Common myeloid progenitor, CD34-positive (primary cell): ENCODE results near the gene MYL6.

ENCODE experiments used
- CTCF ChIA-PET: fragments of 350-600 bp; sonication (Branson Sonifier 250); formaldehyde crosslinking; loops from one replicate; lab custom pipeline; 2021; ENCODE audit warnings: antibody characterized with exemption; lab: Charles Lee
- POLR2A ChIA-PET: fragments of 350-600 bp; sonication (Branson Sonifier 250); formaldehyde crosslinking; loops from one replicate; lab custom pipeline; 2021; ENCODE audit warnings: antibody characterized with exemption; lab: Charles Lee
- DNase-seq, 3 donors: peaks; one replicate each; pipeline versions ENCODE4 v3.0.0 to v3.0.0-alpha.2; 2013
- H3K27ac ChIP-seq, 2 experiments: 1 replicate in 1 of 2; 2 replicates in 1 of 2; pipeline ENCODE4 v1.7.0; 2013; ENCODE audit warnings: inconsistent platforms in 2 of 2, low read length in 2 of 2, mild to moderate bottlenecking in 2 of 2, low read depth in 1 of 2, moderate library complexity in 1 of 2; ENCODE audit not compliant: severe bottlenecking in 2 of 2, insufficient read depth in 1 of 2, poor library complexity in 1 of 2
- H3K27me3 ChIP-seq, 5 experiments: replicated peaks in 2 of 5; 1 replicate in 3 of 5; 2 replicates in 2 of 5; pipeline versions ENCODE4 v1.6.1 to v1.7.0; 2013; ENCODE audit warnings: low read length in 4 of 5, mild to moderate bottlenecking in 2 of 5, moderate library complexity in 2 of 5, inconsistent platforms in 1 of 5; ENCODE audit not compliant: insufficient read depth in 5 of 5, control insufficient read depth in 4 of 5
- H3K36me3 ChIP-seq, 4 experiments: 1 replicate in 2 of 4; 2 replicates in 2 of 4; pipeline versions ENCODE4 v1.6.1 to v1.7.0; 2013; ENCODE audit warnings: low read length in 3 of 4, control low read depth in 1 of 4, mild to moderate bottlenecking in 1 of 4; ENCODE audit not compliant: control insufficient read depth in 4 of 4, insufficient read depth in 4 of 4
- H3K4me1 ChIP-seq, 4 experiments: 1 replicate in 3 of 4; 2 replicates in 1 of 4; pipeline versions ENCODE4 v1.6.1 to v1.7.1; 2013; ENCODE audit warnings: low read length in 3 of 4, mild to moderate bottlenecking in 3 of 4, control low read depth in 1 of 4, inconsistent platforms in 1 of 4, moderate library complexity in 1 of 4; ENCODE audit not compliant: control insufficient read depth in 4 of 4, insufficient read depth in 4 of 4; ENCODE audit errors: control extremely low read depth in 1 of 4
- H3K4me3 ChIP-seq, 7 experiments: 1 replicate in 4 of 7; 2 replicates in 3 of 7; pipeline versions ENCODE4 v1.5.1 to v1.7.0; 2013; ENCODE audit warnings: mild to moderate bottlenecking in 7 of 7, low read length in 6 of 7, moderate library complexity in 6 of 7, inconsistent platforms in 2 of 7, low read depth in 2 of 7, control low read depth in 1 of 7; ENCODE audit not compliant: insufficient read depth in 4 of 7, control insufficient read depth in 1 of 7; ENCODE audit errors: extremely low read depth in 1 of 7
- H3K9me3 ChIP-seq, 5 experiments: 1 replicate in 4 of 5; 2 replicates in 1 of 5; pipeline versions ENCODE4 v1.6.1 to v1.7.1; 2013; ENCODE audit warnings: low read length in 4 of 5, mild to moderate bottlenecking in 2 of 5, inconsistent platforms in 1 of 5, low read depth in 1 of 5, moderate library complexity in 1 of 5; ENCODE audit not compliant: control insufficient read depth in 4 of 5, insufficient read depth in 2 of 5; ENCODE audit errors: control extremely low read depth in 1 of 5
- WGBS: methylation state at CpG from one replicate; pipeline ENCODE4 v1.1.5; 2013; ENCODE audit not compliant: insufficient coverage; 5-methylcytosine and 5-hydroxymethylcytosine counted together

The MYL6 gene

DNA sequence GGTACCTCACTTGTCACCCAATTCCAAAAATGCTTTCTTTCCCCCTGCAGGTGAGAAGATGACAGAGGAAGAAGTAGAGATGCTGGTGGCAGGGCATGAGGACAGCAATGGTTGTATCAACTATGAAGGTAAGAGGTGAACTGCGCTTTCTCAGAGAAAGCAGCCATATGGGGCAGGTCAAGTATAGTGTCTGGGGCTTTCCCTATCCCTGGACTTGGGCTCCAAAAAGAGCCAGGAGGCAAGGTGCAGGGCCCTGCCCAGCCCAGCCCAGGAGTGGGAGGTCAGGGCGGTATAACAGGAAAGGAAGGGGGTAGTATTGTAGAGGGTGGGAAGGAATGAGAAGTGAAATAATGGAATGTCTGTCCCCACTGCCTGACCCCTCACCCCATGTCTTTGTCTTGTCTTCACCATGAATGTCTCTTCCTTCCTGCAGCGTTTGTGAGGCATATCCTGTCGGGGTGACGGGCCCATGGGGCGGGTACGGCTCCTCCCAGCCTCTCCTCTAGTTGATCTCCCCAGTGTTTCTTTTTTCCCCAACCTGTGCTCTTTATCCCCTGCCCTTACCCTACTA, 2.1 kb downstream of the MYL6 start:
- Histone ChIP-seq H3K27me3 (no peaks in the 10 kb centered on the region), H3K4me3 (peak overlapping the region in 5 of 7 experiments; percentile 41 to 98 (median 91)), H3K9me3 (no peaks in the 10 kb centered on the region), H3K4me1 (peaks cover 10 to 35% (median 31%) of the 10 kb centered on the region in 4 experiments), H3K27ac (peak overlapping the region in 1 of 2 experiments; percentile 98), H3K36me3 (peaks cover 0 to 64% (median 56%) of the 10 kb centered on the region in 4 experiments)
- ChIA-PET CTCF (interaction anchor here (0.6 to 5.6 kb wide), 10 partner anchors 9 to 69 kb away, joined by 3 to 36 read pairs (median 4); partner anchors contain the start of genes SMARCC2 and ZC3H10), POLR2A (interaction anchor here (1.0 to 1.2 kb wide), 2 partner anchors 28 to 32 kb away, joined by 4 to 6 read pairs; partner anchors contain the start of gene ESYT1)
- no peak for DNase-seq
- 65% methylated on average over 5 of the region's 7 CpGs for whole genome bisulfite sequencing

DNA sequence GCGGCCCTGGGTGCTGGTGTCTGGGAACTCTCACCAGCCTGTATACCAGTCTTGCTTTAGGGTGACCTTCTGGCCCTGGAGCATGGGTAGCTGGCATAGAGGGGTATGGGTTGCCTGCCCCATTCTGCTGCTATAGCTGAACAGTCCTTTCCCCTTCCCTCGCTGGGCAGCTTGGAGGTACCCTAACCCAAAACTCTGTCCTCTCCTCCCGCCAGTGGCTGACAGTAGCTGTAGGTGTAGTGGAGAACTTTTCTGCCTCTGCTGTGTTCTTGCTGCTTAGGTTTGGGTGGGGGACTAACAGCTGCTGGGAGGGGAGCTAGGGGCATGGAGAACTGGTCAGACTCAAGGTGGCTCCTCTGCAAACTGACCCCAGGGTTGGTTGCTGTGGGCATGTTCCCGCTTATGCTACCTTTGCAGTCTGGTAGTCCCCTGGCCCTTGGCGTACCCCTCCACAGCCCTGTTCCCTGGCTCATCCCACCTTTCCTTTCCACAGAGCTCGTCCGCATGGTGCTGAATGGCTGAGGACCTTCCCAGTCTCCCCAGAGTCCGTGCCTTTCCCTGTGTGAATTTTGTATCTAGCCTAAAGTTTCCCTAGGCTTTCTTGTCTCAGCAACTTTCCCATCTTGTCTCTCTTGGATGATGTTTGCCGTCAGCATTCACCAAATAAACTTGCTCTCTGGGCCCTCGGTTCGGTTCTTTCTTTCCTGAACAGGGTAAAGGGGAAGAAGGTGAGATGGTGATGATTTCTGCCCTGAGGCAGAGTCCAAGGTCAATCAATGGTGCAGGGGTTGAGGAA, 2.9 kb downstream of the MYL6 start:
- DNase-seq, result no peak
- Histone ChIP-seq H3K36me3 (peaks cover 2 to 65% (median 58%) of the 10 kb centered on the region in 4 experiments), H3K27ac (peak overlapping the region in 1 of 2 experiments; percentile 98), H3K27me3 (no peaks in the 10 kb centered on the region), H3K9me3 (no peaks in the 10 kb centered on the region), H3K4me3 (peak overlapping the region in 1 of 7 experiments; percentile 41), H3K4me1 (peaks cover 10 to 35% (median 31%) of the 10 kb centered on the region in 4 experiments)
- POLR2A ChIA-PET, result interaction anchor here (0.6 to 1.4 kb wide), 4 partner anchors 10 to 61 kb away, joined by 4 to 6 read pairs (median 4); partner anchors contain the start of genes ESYT1 and RNF41
- 96% methylated on average over 6 of the region's 11 CpGs for WGBS
- CTCF ChIA-PET, result interaction anchor here (0.6 to 6.0 kb wide), 13 partner anchors 8 to 69 kb away, joined by 3 to 47 read pairs (median 4); partner anchors contain the start of genes ESYT1, SMARCC2 and ZC3H10

DNA sequence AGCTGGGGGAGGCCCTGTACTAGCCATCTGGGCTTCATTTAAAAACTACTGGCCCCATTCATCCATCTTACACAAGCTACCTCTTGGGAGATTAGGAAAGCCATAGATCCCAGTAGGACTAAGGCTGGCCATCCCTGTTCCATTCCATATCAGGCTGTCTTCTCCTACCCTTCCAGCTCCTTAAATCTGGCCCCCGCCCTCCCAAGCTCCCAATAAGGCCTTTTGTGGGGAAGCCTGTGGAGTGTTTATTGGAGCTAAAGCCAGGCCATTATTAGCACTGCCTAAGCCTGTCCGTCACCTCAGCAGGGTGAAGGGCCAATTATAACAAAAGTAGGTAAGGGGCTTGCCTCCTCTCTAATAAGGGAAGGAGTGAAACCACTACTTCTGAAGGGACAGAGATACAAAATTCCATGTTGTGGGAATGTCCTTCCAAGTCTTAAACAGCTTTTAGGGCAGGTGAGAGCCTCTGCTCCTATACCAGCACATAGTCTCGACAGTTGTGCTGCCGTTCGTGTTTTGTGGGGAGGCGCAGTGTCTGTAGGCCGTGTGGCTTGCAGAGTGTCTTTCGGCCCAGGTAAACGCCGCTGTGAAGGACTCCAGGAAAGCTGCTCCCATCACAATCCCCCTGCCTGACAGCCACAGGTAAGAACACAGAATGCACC, 3.7 kb downstream of the MYL6 start:
- H3K27ac ChIP-seq, result no peak overlapping the region
- ChIA-PET POLR2A (interaction anchor here (0.6 to 1.8 kb wide), 6 partner anchors 16 to 610 kb away, joined by 3 to 6 read pairs (median 4); partner anchors contain the start of genes ESYT1 and RNF41), CTCF (interaction anchor here (0.7 to 6.0 kb wide), 13 partner anchors 7 to 96 kb away, joined by 3 to 47 read pairs (median 5); partner anchors contain the start of genes ANKRD52, ESYT1, SMARCC2 and ZC3H10)
- H3K36me3 ChIP-seq, result peaks cover 2 to 70% (median 60%) of the 10 kb centered on the region in 4 experiments
- WGBS, result 98% methylated on average over 6 of the region's 10 CpGs
- no peak overlapping the region for H3K4me3 ChIP-seq
- no peak for DNase-seq
- no peaks in the 10 kb centered on the region for H3K27me3 ChIP-seq
- H3K9me3 ChIP-seq, result no peaks in the 10 kb centered on the region
- peaks cover 10 to 33% (median 30%) of the 10 kb centered on the region in 4 experiments for H3K4me1 ChIP-seq

DNA sequence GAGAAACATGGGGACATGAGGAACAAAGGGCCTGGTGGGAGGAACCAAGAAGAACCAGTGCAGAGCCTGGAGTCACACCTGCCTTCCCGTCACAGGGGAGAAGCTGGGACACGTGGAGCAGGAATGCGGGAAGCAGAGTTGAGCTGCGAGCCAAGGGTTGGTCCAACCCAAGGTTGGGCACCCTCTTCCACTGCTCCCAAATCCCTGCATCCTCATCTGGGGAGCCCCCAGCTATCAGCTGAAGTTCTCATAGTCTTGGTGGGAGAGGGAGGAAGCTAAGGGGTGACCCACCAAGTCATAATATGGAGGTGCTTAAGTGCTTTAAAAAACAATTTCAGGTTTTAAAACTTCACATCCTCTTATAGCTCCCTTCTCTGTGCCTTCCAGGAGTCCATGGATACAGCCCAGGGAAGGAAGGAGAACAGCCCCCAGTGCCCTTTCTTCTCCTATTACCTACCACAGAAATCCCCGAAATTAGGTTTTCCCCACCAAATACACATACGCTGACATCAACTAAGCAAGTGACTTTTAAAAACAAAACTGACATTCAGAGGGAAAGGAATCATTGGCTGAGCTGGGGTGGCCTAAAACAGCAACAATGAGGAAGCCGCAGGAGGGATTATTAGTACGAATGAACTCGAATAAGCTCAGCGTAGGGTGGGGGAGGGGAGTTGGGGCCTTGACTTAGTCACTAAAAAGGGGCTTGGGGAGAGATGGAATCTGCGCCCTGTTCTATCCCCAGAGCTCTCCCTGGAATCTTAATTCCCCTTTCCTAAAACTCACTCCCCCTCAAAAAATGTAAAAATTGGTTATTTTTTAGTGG, 4.5 kb downstream of the MYL6 start:
- no peak overlapping the region for H3K4me3 ChIP-seq
- no peaks in the 10 kb centered on the region for H3K9me3 ChIP-seq
- WGBS, result 92% methylated on average over 5 of the region's 11 CpGs
- peaks cover 2 to 78% (median 63%) of the 10 kb centered on the region in 4 experiments for H3K36me3 ChIP-seq
- CTCF ChIA-PET, result interaction anchor here (0.9 to 6.0 kb wide), 8 partner anchors 8 to 96 kb away, joined by 3 to 47 read pairs (median 5); partner anchors contain the start of genes ANKRD52, SMARCC2 and ZC3H10
- peak in 1 of 3 donors; percentile 20 for DNase-seq
- H3K4me1 ChIP-seq, result peaks cover 10 to 25% (median 22%) of the 10 kb centered on the region in 4 experiments
- POLR2A ChIA-PET, result interaction anchor here (0.6 to 1.8 kb wide), 8 partner anchors 13 to 609 kb away, joined by 3 to 5 read pairs (median 4); partner anchors contain the start of genes ESYT1 and ZC3H10
- H3K27ac ChIP-seq, result peak overlapping the region in 1 of 2 experiments; percentile 20
- H3K27me3 ChIP-seq, result no peaks in the 10 kb centered on the region

DNA sequence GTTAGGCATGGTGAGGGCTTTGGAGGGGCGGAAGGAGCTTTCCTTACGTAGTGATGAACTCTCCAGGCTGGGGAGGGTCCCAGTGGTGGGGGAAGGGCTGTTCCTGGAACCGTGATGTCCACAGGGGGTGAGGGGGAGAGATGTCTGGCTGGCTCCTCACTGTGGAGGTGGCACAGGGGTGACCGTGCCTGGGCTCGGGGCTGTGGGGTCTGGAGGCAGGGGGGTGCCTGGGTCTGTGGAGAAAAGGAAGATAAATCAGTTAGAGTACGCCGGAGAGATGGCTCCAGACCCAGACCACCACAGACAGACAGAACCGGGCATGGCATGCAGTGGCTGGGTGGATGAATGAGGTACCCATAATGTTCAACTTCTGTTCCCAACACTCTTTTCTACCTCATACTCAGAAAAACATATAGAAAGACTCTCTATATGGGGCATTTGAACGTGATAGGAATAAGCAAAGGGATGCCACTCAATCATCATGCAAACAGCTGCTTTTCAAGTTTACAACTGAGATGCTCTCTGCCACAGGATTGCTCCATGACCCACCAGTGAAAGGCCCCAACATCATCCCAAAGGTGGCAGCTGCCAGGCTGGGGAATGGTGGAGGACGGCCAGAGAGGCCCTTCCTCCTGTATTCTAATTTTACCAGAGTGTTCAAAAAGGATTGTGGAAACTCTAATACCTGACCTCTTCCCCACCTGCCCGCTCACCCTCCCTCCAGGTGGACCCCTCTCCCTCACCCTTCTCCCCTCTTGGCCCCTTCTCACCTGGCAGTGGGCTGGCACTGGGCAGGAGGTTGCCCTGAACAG, 5.6 kb downstream of the MYL6 start:
- ChIA-PET CTCF (interaction anchor here (1.4 to 6.0 kb wide), 5 partner anchors 10 to 94 kb away, joined by 3 to 47 read pairs (median 17); partner anchors contain the start of genes ANKRD52 and ZC3H10), POLR2A (interaction anchor here (0.6 to 1.8 kb wide), 4 partner anchors 12 to 172 kb away, joined by 3 to 5 read pairs (median 4); partner anchors contain the start of gene ESYT1)
- no peak overlapping the region for H3K4me3 ChIP-seq
- H3K36me3 ChIP-seq, result peaks cover 4 to 89% (median 67%) of the 10 kb centered on the region in 4 experiments
- no peaks in the 10 kb centered on the region for H3K27me3 ChIP-seq
- DNase-seq, result no peak
- H3K4me1 ChIP-seq, result peaks cover 8 to 24% (median 21%) of the 10 kb centered on the region in 4 experiments
- H3K27ac ChIP-seq, result no peak overlapping the region
- WGBS, result 90% methylated on average over 5 of the region's 11 CpGs
- H3K9me3 ChIP-seq, result no peaks in the 10 kb centered on the region
